ENCODE measurements around the gene IRX2. TPM values are rescaled to one million over a fixed set of nuclear protein-coding genes. Genes with fewer than 3 reads are reported as not detected.

Gene IRX2
- total and polyA plus RNA-seq, 10 of the 15 experiments (the other 5 are each of a cell fraction or from before 2014, with no cell fraction given) = not detected

DNA sequence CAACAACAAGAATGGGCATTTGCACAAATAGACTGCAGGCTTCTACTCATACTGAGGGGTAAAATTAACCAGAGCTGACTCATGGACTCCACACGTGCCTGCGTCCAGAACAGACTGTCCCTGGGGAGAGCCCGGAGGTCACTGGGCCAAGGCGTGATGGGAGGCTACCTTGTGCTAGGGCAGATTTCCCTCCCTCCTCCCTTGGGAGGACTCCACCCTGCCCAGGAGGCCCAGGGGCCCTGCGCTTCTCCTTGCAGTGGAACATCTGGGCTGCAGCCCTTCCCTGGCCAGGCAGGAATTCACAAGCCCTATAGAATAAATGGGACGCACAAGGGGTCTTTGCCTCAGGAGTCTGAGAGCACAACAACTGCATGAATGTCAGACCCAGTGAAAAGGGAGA lies 35.6 kb downstream of the IRX2 start:
- SMC1A ChIA-PET (ENCODE audit: uncharacterized antibody, unreplicated experiment) = no interaction called here
- Histone ChIP-seq H3K36me3 (ENCODE audit: control insufficient read depth in 2 of 2, insufficient read depth in 2 of 2, low read length in 1 of 2) (no peaks in the 10 kb centered on the region), H3K9me3 (replicated peaks; ENCODE audit: control insufficient read depth, insufficient read depth, low read length) (no peaks in the 10 kb centered on the region; the same call in 2 of the 3 replicates), H3K4me2 (ENCODE audit: control insufficient read depth, insufficient read depth) (no peak overlapping the region), H3K27me3 (replicated peaks in 1 of 2; ENCODE audit: control insufficient read depth in 2 of 2, insufficient read depth in 2 of 2, low read length in 1 of 2) (no peaks in the 10 kb centered on the region), H3K4me3 (no peak overlapping the region), H3K79me2 (ENCODE audit: control insufficient read depth, insufficient read depth, low read length) (no peaks in the 10 kb centered on the region), H2AFZ (ENCODE audit: control insufficient read depth, low read depth, low read length) (no peak overlapping the region), H3K4me1 (ENCODE audit: control insufficient read depth, insufficient read depth, low read length) (no peaks in the 10 kb centered on the region), H3K9ac (ENCODE audit: control insufficient read depth, insufficient read depth, low read length) (no peak overlapping the region), H4K20me1 (ENCODE audit: control insufficient read depth, insufficient read depth) (no peaks in the 10 kb centered on the region), H3K27ac (ENCODE audit: control insufficient read depth, insufficient read depth) (no peak overlapping the region)
- DNase-seq (ENCODE audit: low read depth, low spot score) (no peak), ATAC-seq (no peak), FAIRE-seq (no peak)
- CTCF ChIA-PET = no interaction called here
- in situ Hi-C loops (cut with MboI) = no loop called here
- BruUV-seq (replicated peaks) = no TSS peak
- TF ChIP-seq, protein P1, sequence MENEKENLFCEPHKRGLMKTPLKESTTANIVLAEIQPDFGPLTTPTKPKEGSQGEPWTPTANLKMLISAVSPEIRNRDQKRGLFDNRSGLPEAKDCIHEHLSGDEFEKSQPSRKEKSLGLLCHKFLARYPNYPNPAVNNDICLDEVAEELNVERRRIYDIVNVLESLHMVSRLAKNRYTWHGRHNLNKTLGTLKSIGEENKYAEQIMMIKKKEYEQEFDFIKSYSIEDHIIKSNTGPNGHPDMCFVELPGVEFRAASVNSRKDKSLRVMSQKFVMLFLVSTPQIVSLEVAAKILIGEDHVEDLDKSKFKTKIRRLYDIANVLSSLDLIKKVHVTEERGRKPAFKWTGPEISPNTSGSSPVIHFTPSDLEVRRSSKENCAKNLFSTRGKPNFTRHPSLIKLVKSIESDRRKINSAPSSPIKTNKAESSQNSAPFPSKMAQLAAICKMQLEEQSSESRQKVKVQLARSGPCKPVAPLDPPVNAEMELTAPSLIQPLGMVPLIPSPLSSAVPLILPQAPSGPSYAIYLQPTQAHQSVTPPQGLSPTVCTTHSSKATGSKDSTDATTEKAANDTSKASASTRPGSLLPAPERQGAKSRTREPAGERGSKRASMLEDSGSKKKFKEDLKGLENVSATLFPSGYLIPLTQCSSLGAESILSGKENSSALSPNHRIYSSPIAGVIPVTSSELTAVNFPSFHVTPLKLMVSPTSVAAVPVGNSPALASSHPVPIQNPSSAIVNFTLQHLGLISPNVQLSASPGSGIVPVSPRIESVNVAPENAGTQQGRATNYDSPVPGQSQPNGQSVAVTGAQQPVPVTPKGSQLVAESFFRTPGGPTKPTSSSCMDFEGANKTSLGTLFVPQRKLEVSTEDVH (IDR thresholded peaks at IDR 0.05; ENCODE audit: low read depth, partially characterized antibody) = no peak
- TF ChIP-seq EP300 (IDR thresholded peaks at IDR 0.05; ENCODE audit: borderline replicate concordance in 1 of 2, control insufficient read depth in 1 of 2, low read depth in 2 of 2, low read length in 2 of 2) = no peak
- no peak for TF ChIP-seq TARDBP (IDR thresholded peaks at IDR 0.05; ENCODE audit: borderline replicate concordance)
- no peak for TF ChIP-seq SIN3A (IDR thresholded peaks at IDR 0.05; ENCODE audit: low read depth, low read length)
- TF ChIP-seq, protein P2, sequence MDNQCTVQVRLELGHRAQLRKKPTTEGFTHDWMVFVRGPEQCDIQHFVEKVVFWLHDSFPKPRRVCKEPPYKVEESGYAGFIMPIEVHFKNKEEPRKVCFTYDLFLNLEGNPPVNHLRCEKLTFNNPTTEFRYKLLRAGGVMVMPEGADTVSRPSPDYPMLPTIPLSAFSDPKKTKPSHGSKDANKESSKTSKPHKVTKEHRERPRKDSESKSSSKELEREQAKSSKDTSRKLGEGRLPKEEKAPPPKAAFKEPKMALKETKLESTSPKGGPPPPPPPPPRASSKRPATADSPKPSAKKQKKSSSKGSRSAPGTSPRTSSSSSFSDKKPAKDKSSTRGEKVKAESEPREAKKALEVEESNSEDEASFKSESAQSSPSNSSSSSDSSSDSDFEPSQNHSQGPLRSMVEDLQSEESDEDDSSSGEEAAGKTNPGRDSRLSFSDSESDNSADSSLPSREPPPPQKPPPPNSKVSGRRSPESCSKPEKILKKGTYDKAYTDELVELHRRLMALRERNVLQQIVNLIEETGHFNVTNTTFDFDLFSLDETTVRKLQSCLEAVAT (IDR thresholded peaks at IDR 0.05) = no peak
- TF ChIP-seq, protein P3, sequence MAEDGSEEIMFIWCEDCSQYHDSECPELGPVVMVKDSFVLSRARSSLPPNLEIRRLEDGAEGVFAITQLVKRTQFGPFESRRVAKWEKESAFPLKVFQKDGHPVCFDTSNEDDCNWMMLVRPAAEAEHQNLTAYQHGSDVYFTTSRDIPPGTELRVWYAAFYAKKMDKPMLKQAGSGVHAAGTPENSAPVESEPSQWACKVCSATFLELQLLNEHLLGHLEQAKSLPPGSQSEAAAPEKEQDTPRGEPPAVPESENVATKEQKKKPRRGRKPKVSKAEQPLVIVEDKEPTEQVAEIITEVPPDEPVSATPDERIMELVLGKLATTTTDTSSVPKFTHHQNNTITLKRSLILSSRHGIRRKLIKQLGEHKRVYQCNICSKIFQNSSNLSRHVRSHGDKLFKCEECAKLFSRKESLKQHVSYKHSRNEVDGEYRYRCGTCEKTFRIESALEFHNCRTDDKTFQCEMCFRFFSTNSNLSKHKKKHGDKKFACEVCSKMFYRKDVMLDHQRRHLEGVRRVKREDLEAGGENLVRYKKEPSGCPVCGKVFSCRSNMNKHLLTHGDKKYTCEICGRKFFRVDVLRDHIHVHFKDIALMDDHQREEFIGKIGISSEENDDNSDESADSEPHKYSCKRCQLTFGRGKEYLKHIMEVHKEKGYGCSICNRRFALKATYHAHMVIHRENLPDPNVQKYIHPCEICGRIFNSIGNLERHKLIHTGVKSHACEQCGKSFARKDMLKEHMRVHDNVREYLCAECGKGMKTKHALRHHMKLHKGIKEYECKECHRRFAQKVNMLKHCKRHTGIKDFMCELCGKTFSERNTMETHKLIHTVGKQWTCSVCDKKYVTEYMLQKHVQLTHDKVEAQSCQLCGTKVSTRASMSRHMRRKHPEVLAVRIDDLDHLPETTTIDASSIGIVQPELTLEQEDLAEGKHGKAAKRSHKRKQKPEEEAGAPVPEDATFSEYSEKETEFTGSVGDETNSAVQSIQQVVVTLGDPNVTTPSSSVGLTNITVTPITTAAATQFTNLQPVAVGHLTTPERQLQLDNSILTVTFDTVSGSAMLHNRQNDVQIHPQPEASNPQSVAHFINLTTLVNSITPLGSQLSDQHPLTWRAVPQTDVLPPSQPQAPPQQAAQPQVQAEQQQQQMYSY (CRISPR knock-in tag; IDR thresholded peaks at IDR 0.05) = no peak
- no peak for TF ChIP-seq CHD4 (IDR thresholded peaks at IDR 0.05)
- intact Hi-C loops (cut with micrococcal nuclease; ENCODE audit: unreplicated experiment) = no loop called here
- 49% methylated on average over 6 of the region's 6 CpGs for WGBS (ENCODE audit: insufficient coverage, insufficient replicate concordance, low lambda C conversion rate, missing lambda C conversion rate)
- RAD21 ChIA-PET (ENCODE audit: unreplicated experiment) = no interaction called here
- POLR2A ChIA-PET = no interaction called here
